HL-60 (cell line): ENCODE measurements around the gene CACNA2D1.

ENCODE experiments used
- POLR2AphosphoS5 ChIP-seq: IDR thresholded peaks from 2 replicates; pipeline ENCODE4 v1.6.1; 2012; ENCODE audit warnings: low read depth
- TF ChIP-seq, protein P1 (sequence below): IDR thresholded peaks from one replicate; pipeline ENCODE4 v1.5.1; 2011; ENCODE audit warnings: low read length, control low read depth, inconsistent platforms; ENCODE audit not compliant: insufficient read depth
- TF ChIP-seq, protein P2 (sequence below): IDR thresholded peaks from 2 replicates; pipeline ENCODE4 v1.6.1; 2012; ENCODE audit warnings: low read depth; ENCODE audit not compliant: insufficient replicate concordance

DNA sequence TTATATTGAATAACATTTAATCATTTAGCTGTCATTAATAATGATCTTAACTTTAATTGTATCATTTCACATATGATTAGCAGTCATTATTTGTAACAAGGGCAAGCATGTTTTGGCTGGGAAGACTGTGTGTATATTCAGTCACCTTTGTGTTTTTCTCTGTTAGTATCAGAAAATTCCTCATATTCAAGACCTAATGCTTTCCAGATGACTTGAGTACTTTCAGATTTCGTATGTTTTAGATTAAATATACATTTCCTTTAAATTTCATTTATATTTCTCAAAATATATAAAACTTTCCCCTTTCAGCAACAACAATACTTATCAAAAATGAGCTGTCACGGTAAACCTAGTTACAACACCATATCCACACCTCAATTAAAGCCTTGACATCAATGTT lies 6.3 kb upstream of the CACNA2D1 start:
- TF ChIP-seq, protein P1, sequence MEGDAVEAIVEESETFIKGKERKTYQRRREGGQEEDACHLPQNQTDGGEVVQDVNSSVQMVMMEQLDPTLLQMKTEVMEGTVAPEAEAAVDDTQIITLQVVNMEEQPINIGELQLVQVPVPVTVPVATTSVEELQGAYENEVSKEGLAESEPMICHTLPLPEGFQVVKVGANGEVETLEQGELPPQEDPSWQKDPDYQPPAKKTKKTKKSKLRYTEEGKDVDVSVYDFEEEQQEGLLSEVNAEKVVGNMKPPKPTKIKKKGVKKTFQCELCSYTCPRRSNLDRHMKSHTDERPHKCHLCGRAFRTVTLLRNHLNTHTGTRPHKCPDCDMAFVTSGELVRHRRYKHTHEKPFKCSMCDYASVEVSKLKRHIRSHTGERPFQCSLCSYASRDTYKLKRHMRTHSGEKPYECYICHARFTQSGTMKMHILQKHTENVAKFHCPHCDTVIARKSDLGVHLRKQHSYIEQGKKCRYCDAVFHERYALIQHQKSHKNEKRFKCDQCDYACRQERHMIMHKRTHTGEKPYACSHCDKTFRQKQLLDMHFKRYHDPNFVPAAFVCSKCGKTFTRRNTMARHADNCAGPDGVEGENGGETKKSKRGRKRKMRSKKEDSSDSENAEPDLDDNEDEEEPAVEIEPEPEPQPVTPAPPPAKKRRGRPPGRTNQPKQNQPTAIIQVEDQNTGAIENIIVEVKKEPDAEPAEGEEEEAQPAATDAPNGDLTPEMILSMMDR = no peak
- TF ChIP-seq, protein P2, sequence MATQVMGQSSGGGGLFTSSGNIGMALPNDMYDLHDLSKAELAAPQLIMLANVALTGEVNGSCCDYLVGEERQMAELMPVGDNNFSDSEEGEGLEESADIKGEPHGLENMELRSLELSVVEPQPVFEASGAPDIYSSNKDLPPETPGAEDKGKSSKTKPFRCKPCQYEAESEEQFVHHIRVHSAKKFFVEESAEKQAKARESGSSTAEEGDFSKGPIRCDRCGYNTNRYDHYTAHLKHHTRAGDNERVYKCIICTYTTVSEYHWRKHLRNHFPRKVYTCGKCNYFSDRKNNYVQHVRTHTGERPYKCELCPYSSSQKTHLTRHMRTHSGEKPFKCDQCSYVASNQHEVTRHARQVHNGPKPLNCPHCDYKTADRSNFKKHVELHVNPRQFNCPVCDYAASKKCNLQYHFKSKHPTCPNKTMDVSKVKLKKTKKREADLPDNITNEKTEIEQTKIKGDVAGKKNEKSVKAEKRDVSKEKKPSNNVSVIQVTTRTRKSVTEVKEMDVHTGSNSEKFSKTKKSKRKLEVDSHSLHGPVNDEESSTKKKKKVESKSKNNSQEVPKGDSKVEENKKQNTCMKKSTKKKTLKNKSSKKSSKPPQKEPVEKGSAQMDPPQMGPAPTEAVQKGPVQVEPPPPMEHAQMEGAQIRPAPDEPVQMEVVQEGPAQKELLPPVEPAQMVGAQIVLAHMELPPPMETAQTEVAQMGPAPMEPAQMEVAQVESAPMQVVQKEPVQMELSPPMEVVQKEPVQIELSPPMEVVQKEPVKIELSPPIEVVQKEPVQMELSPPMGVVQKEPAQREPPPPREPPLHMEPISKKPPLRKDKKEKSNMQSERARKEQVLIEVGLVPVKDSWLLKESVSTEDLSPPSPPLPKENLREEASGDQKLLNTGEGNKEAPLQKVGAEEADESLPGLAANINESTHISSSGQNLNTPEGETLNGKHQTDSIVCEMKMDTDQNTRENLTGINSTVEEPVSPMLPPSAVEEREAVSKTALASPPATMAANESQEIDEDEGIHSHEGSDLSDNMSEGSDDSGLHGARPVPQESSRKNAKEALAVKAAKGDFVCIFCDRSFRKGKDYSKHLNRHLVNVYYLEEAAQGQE = no peak
- TF ChIP-seq POLR2AphosphoS5 = no peak
